NCI-H526 treated with DMSO at 0.1 percent for 48 hours (cell line): ENCODE results near the gene UTRN.

ENCODE experiments used
- DNase-seq: peaks from one replicate; lab custom pipeline; 2025; lab: John Stamatoyannopoulos, UW

UTRN gene

GRCh38 chr6:144314003-144314485, 28.9 kb downstream of the UTRN start:
- DNase-seq: no peak

- no peak for DNase-seq
These were observed 29.4 kb downstream of the UTRN start for GRCh38 chr6:144314562-144314961.

GRCh38 chr6:144315226-144315980, 30.3 kb downstream of the UTRN start:
- DNase-seq: no peak

- no peak for DNase-seq
These were observed 31.1 kb downstream of the UTRN start for GRCh38 chr6:144315981-144316861.

GRCh38 chr6:144316862-144317195, 31.7 kb downstream of the UTRN start:
- no peak for DNase-seq

- no peak for DNase-seq
These were observed 32.6 kb downstream of the UTRN start for GRCh38 chr6:144317736-144318135.

- no peak for DNase-seq
These were observed 34.1 kb downstream of the UTRN start for GRCh38 chr6:144319211-144319610.

GRCh38 chr6:144320741-144321140, 35.6 kb downstream of the UTRN start:
- no peak for DNase-seq

GRCh38 chr6:144321839-144322591, 36.9 kb downstream of the UTRN start:
- DNase-seq: no peak

- DNase-seq: no peak
These were observed 40.1 kb downstream of the UTRN start for GRCh38 chr6:144325232-144325631.

- DNase-seq: no peak
These were observed 41.3 kb downstream of the UTRN start for GRCh38 chr6:144326393-144326792.

- peak; percentile 28 for DNase-seq
These were observed 41.9 kb downstream of the UTRN start for GRCh38 chr6:144327081-144327480.

- no peak for DNase-seq
These were observed 45.2 kb downstream of the UTRN start for GRCh38 chr6:144330017-144330987.

GRCh38 chr6:144331491-144331969, 46.4 kb downstream of the UTRN start:
- no peak for DNase-seq

GRCh38 chr6:144332177-144332576, 47.0 kb downstream of the UTRN start:
- DNase-seq: no peak

- no peak for DNase-seq
These were observed 49.1 kb downstream of the UTRN start for GRCh38 chr6:144334150-144334708.
